Endothelial cell of umbilical vein (primary cell): Measurements from ENCODE around the gene ITPRID1. TPM values are rescaled to one million over a fixed set of nuclear protein-coding genes. Genes with fewer than 3 reads are reported as not detected.

Experiments
- BruUV-seq: library from RNA; stranded (reverse); fragments of 400-500 nt; replicated peaks from 2 replicates; lab custom pipeline; 2021; lab: Mats Ljungman, UMichigan
- CTCF ChIA-PET: fragments of 300-600, 350-600 bp; sonication (Branson Sonifier 250); formaldehyde crosslinking; loops from one replicate; lab custom pipeline; 2021; ENCODE audit warnings: antibody characterized with exemption, inconsistent platforms; lab: Charles Lee
- POLR2A ChIA-PET: fragments of 300-600, 350-600 bp; sonication (Branson Sonifier 250); formaldehyde crosslinking; loops from one replicate; lab custom pipeline; 2021; ENCODE audit warnings: antibody characterized with exemption, inconsistent platforms; lab: Charles Lee
- DNase-seq: peaks from one replicate; pipeline ENCODE4 v3.0.0-alpha.2; 2011; ENCODE audit warnings: low read depth, low spot score
- FAIRE-seq: peaks from 2 replicates; lab custom pipeline; 2011; peaks lifted over from hg19 to GRCh38; lab: Jason Lieb, UNC
- H2AFZ ChIP-seq: 2 replicates; pipeline ENCODE4 v1.6.0; 2012; ENCODE audit warnings: low read depth, low read length, control low read depth, inconsistent platforms
- H3K27ac ChIP-seq: 2 replicates; pipeline ENCODE4 v1.5.1; 2011; ENCODE audit warnings: low read depth, mild to moderate bottlenecking, control low read depth, low read length, moderate library complexity; ENCODE audit not compliant: insufficient read depth
- H3K27me3 ChIP-seq, 2 experiments: 2 replicates each; pipeline versions ENCODE4 v1.6.0 to v1.6.1; 2011; ENCODE audit warnings: low read length in 2 of 2, mixed read lengths in 1 of 2; ENCODE audit not compliant: control insufficient read depth in 2 of 2, insufficient read depth in 2 of 2
- H3K36me3 ChIP-seq, 2 experiments: 2 replicates in 1 of 2; 3 replicates in 1 of 2; pipeline ENCODE4 v1.5.1; 2011; ENCODE audit warnings: low read length in 2 of 2, mild to moderate bottlenecking in 1 of 2, moderate library complexity in 1 of 2; ENCODE audit not compliant: control insufficient read depth in 2 of 2, insufficient read depth in 2 of 2; ENCODE audit errors: extremely low read depth in 1 of 2
- H3K4me1 ChIP-seq: 3 replicates; pipeline ENCODE4 v1.5.1; 2011; ENCODE audit warnings: mild to moderate bottlenecking, low read length; ENCODE audit not compliant: control insufficient read depth, insufficient read depth; ENCODE audit errors: extremely low read depth
- H3K4me2 ChIP-seq: 2 replicates; pipeline ENCODE4 v1.6.1; 2011; ENCODE audit warnings: low read length, control low read depth, mixed read lengths; ENCODE audit not compliant: insufficient read depth
- H3K4me3 ChIP-seq, 3 experiments: fragments of 200-600 bp in 1 of 3; sonication (generic), shearing (Covaris generic) in 1 of 3; replicated peaks in 1 of 3; 2 replicates each; pipeline ENCODE4 v1.5.1; 2011 to 2016; ENCODE audit warnings: control low read depth in 3 of 3, low read length in 3 of 3, mild to moderate bottlenecking in 2 of 3, inconsistent platforms in 1 of 3, low read depth in 1 of 3, moderate library complexity in 1 of 3; ENCODE audit not compliant: insufficient read depth in 1 of 3
- H3K79me2 ChIP-seq: 2 replicates; pipeline ENCODE4 v1.6.0; 2012; ENCODE audit warnings: low read length, inconsistent platforms; ENCODE audit not compliant: control insufficient read depth, insufficient read depth
- H3K9ac ChIP-seq: replicated peaks from 2 replicates; pipeline ENCODE3; 2011; ENCODE audit warnings: low read length, control low read depth; ENCODE audit not compliant: insufficient read depth; ENCODE audit errors: extremely low read depth
- H3K9me1 ChIP-seq: replicated peaks from 3 replicates; pipeline ENCODE4 v1.6.0; 2011; ENCODE audit warnings: mild to moderate bottlenecking, low read length; ENCODE audit not compliant: control insufficient read depth, insufficient read depth; ENCODE audit errors: extremely low read depth
- H3K9me3 ChIP-seq: replicated peaks from 2 replicates; pipeline ENCODE4 v1.5.1; 2012; ENCODE audit warnings: low read length, inconsistent platforms; ENCODE audit not compliant: control insufficient read depth, insufficient read depth
- H4K20me1 ChIP-seq: replicated peaks from 2 replicates; pipeline ENCODE3; 2011; ENCODE audit warnings: mild to moderate bottlenecking, low read length; ENCODE audit not compliant: control insufficient read depth, insufficient read depth; ENCODE audit errors: extremely low read depth
- CTCF ChIP-seq, 2 donors: IDR thresholded peaks; 1 replicate in 1 of 2; 2 replicates in 1 of 2; pipeline ENCODE4 v1.5.1; 2011; ENCODE audit warnings: low read length in 2 of 2, mild to moderate bottlenecking in 2 of 2, moderate library complexity in 2 of 2, control low read depth in 1 of 2, inconsistent platforms in 1 of 2, low read depth in 1 of 2; ENCODE audit not compliant: insufficient read depth in 1 of 2; ENCODE audit errors: extremely low read depth in 1 of 2
- EZH2 ChIP-seq: IDR thresholded peaks from 2 replicates; pipeline ENCODE4 v1.6.1; 2012; ENCODE audit warnings: borderline replicate concordance, low read depth, mild to moderate bottlenecking, moderate library complexity, low read length, inconsistent platforms; ENCODE audit not compliant: severe bottlenecking
- FOS ChIP-seq: IDR thresholded peaks from 2 replicates; pipeline ENCODE4 v1.6.1; 2011; ENCODE audit warnings: mild to moderate bottlenecking, low read length, moderate library complexity, borderline replicate concordance; ENCODE audit not compliant: insufficient read depth
- GATA2 ChIP-seq: IDR thresholded peaks from 2 replicates; pipeline ENCODE4 v1.7.0; 2011; ENCODE audit warnings: low read depth, mild to moderate bottlenecking, moderate library complexity, mixed read lengths, low read length; ENCODE audit not compliant: insufficient read length, insufficient read depth
- JUN ChIP-seq: IDR thresholded peaks from 2 replicates; pipeline ENCODE4 v1.6.1; 2011; ENCODE audit warnings: borderline replicate concordance, low read depth; ENCODE audit not compliant: insufficient read length, insufficient read depth
- MYC ChIP-seq: IDR thresholded peaks from one replicate; pipeline ENCODE4 v1.6.1; 2011; ENCODE audit warnings: mild to moderate bottlenecking, low read depth, low read length
- POLR2A ChIP-seq: IDR thresholded peaks from 2 replicates; pipeline ENCODE4 v1.6.1; 2012; ENCODE audit warnings: low read depth, mild to moderate bottlenecking, control low read depth, low read length
- POLR2AphosphoS5 ChIP-seq: IDR thresholded peaks from 2 replicates; pipeline ENCODE4 v1.6.1; 2012; ENCODE audit warnings: low read depth, mild to moderate bottlenecking, control low read depth, low read length, moderate library complexity; ENCODE audit not compliant: insufficient read depth
- dilution Hi-C: fragments of 300-500 bp; cut with MboI; formaldehyde crosslinking; loops from one replicate; pipeline ENCODE4 v1.15.0; 2019; ENCODE audit warnings: low sequenced_read_pairs; ENCODE audit not compliant: extremely low pct_ligation_motif_present
- intact Hi-C: fragments of 100-400 bp; cut with micrococcal nuclease; formaldehyde crosslinking; loops from one replicate; pipeline ENCODE4 v1.10.0; 2022
- polyA plus RNA-seq, 4 experiments: library from polyadenylated mRNA; depleted of rRNA in 3 of 4; stranded (reverse) in 3 of 4; unstranded in 1 of 4; fragments of >200 nt; gene quantifications; 2 replicates each; pipeline versions ENCODE4 v1.2.1 to v1.2.3, GENCODE V29; 2011 to 2012; ENCODE audit warnings: missing spikeins in 1 of 4
- total RNA-seq: library from RNA; stranded (reverse); gene quantifications from 2 replicates; pipeline ENCODE4 v1.2.3, GENCODE V29; 2021
- TF ChIP-seq, protein P1 (sequence below): IDR thresholded peaks from 2 replicates; pipeline ENCODE4 v1.6.1; 2011; ENCODE audit not compliant: insufficient read depth, insufficient read length

Gene ITPRID1
- total and polyA plus RNA-seq, 2 donors (not counting 3 experiments of a cell fraction or from before 2014, with no cell fraction given) = not detected

DNA sequence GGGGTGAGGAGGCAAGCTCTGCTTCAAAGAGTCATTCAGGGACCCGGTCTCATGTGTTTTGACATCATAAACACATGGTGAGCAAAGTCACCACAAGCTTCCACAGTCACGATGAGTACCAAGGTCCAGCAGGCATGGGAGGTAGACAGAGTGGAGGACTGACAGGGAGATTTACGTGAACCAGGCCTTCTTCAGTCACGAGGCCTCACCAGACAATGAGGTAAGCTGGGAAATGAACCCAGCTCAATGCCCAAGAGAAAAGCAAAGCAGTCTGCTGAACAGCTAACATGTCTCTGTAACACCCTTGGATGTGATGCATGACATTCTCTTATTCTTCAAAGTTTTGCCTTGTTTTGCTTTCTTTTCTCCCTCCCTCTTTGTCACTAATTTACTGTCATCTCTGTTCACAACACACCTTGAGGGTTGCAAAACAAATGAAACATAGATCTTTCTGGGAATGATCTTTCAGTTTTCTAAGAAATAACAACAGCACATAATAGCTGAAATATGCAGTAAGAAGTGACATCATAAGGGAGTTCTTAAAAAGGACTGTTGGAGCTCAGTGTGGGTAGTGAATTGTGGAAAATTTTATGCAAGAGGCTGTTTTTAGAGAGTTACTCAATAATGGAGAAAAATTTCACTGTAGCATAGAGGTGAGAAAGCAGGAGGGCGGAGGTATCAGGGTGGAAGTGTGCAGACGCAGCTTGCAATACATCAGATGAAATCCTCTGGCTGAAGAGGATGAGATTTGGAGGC lies 182.1 kb downstream of the ITPRID1 start:
- Histone ChIP-seq H3K27ac (no peak overlapping the region), H2AFZ (no peak overlapping the region), H3K4me3 (no peak overlapping the region), H3K27me3 (peaks cover 0 to 3% of the 10 kb centered on the region in 2 experiments), H3K9ac (no peak overlapping the region), H3K36me3 (no peaks in the 10 kb centered on the region), H4K20me1 (no peaks in the 10 kb centered on the region), H3K4me1 (no peaks in the 10 kb centered on the region), H3K9me3 (no peaks in the 10 kb centered on the region), H3K9me1 (no peaks in the 10 kb centered on the region), H3K4me2 (no peak overlapping the region), H3K79me2 (no peaks in the 10 kb centered on the region)
- BruUV-seq = no TSS peak
- POLR2A ChIA-PET = no interaction called here
- dilution Hi-C loops = no loop called here
- CTCF ChIA-PET = interaction anchor here (0.8 to 2.3 kb wide), 2 partner anchors 9 kb away, joined by 3 to 6 read pairs; partner anchors contain the start of gene PPP1R17
- FAIRE-seq (no peak), DNase-seq (no peak)
- intact Hi-C loops = loop anchor here (5.0 kb wide), 1 partner anchor 49 kb away; no protein-coding TSS in a partner anchor
- TF ChIP-seq JUN (no peak), POLR2A (no peak), CTCF (IDR thresholded peaks at IDR 0.05; ENCODE audit: extremely low read depth in 1 of 2, insufficient read depth in 1 of 2, low read depth in 1 of 2, low read length in 2 of 2) (no peak), GATA2 (no peak), EZH2 (no peak), MYC (no peak), POLR2AphosphoS5 (no peak), FOS (no peak)
- TF ChIP-seq, protein P1, sequence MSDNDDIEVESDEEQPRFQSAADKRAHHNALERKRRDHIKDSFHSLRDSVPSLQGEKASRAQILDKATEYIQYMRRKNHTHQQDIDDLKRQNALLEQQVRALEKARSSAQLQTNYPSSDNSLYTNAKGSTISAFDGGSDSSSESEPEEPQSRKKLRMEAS = no peak
